Keratinocyte (primary cell): Measurements from ENCODE around the gene RERE. TPM values are rescaled to one million over a fixed set of nuclear protein-coding genes. Genes with fewer than 3 reads are reported as not detected.

Source experiments
- DNase-seq: peaks from one replicate; pipeline ENCODE4 v3.0.0-alpha.2; 2011; ENCODE audit warnings: low read depth, missing footprints, low spot score
- FAIRE-seq: peaks from 2 replicates; lab custom pipeline; 2011; peaks lifted over from hg19 to GRCh38; lab: Jason Lieb, UNC
- H2AFZ ChIP-seq: 2 replicates; pipeline ENCODE4 v1.6.0; 2012; ENCODE audit warnings: low read length, control low read depth, inconsistent platforms; ENCODE audit not compliant: control insufficient read depth
- H3K27ac ChIP-seq: 2 replicates; pipeline ENCODE4 v1.5.1; 2011; ENCODE audit warnings: low read length; ENCODE audit not compliant: control insufficient read depth, insufficient read depth
- H3K27me3 ChIP-seq: 3 replicates; pipeline ENCODE4 v1.6.0; 2011; ENCODE audit warnings: low read length; ENCODE audit not compliant: control insufficient read depth, insufficient read depth; ENCODE audit errors: extremely low read depth
- H3K36me3 ChIP-seq, 2 experiments: 2 replicates in 1 of 2; 3 replicates in 1 of 2; pipeline ENCODE4 v1.5.1; 2011; ENCODE audit warnings: low read length in 2 of 2, mild to moderate bottlenecking in 1 of 2; ENCODE audit not compliant: control insufficient read depth in 2 of 2, insufficient read depth in 2 of 2; ENCODE audit errors: extremely low read depth in 1 of 2
- H3K4me1 ChIP-seq: 3 replicates; pipeline ENCODE4 v1.5.1; 2011; ENCODE audit warnings: low read length; ENCODE audit not compliant: control insufficient read depth, insufficient read depth; ENCODE audit errors: extremely low read depth
- H3K4me2 ChIP-seq: 3 replicates; pipeline ENCODE4 v1.6.0; 2011; ENCODE audit warnings: low read depth, low read length; ENCODE audit not compliant: control insufficient read depth, insufficient read depth; ENCODE audit errors: extremely low read depth
- H3K4me3 ChIP-seq, 3 experiments: fragments of 200-600 bp in 1 of 3; sonication (generic) in 1 of 3; 2 replicates in 2 of 3; 3 replicates in 1 of 3; pipeline ENCODE4 v1.5.1; 2011 to 2016; ENCODE audit warnings: low read length in 3 of 3, mild to moderate bottlenecking in 3 of 3, control low read depth in 2 of 3, inconsistent platforms in 1 of 3, low read depth in 1 of 3, mixed read lengths in 1 of 3, mixed run types in 1 of 3, moderate library complexity in 1 of 3; ENCODE audit not compliant: control insufficient read depth in 2 of 3, insufficient read depth in 2 of 3; ENCODE audit errors: extremely low read depth in 1 of 3
- H3K79me2 ChIP-seq: 2 replicates; pipeline ENCODE4 v1.6.0; 2012; ENCODE audit warnings: low read length; ENCODE audit not compliant: control insufficient read depth, insufficient read depth
- H3K9ac ChIP-seq: 3 replicates; pipeline ENCODE4 v1.6.0; 2011; ENCODE audit warnings: low read length; ENCODE audit not compliant: control insufficient read depth, insufficient read depth; ENCODE audit errors: extremely low read depth
- H3K9me1 ChIP-seq: 3 replicates; pipeline ENCODE4 v1.6.0; 2011; ENCODE audit warnings: low read length; ENCODE audit not compliant: control insufficient read depth, insufficient read depth; ENCODE audit errors: extremely low read depth
- H3K9me3 ChIP-seq: 2 replicates; pipeline ENCODE4 v1.5.1; 2012; ENCODE audit warnings: low read depth, low read length; ENCODE audit not compliant: control insufficient read depth
- H4K20me1 ChIP-seq: 3 replicates; pipeline ENCODE4 v1.6.0; 2011; ENCODE audit warnings: low read length; ENCODE audit not compliant: control insufficient read depth, insufficient read depth; ENCODE audit errors: extremely low read depth
- EZH2 ChIP-seq: IDR thresholded peaks from one replicate; pipeline ENCODE4 v1.6.1; 2012; ENCODE audit warnings: inconsistent platforms, mild to moderate bottlenecking, low read length, moderate library complexity
- dilution Hi-C: fragments of 300-500 bp; cut with MboI; formaldehyde crosslinking; loops from one replicate; pipeline ENCODE4 v1.7.0; 2020; ENCODE audit warnings: low sequenced_read_pairs; ENCODE audit not compliant: extremely low pct_ligation_motif_present
- polyA plus RNA-seq, 5 experiments: library from polyadenylated mRNA; depleted of rRNA in 3 of 5; stranded (reverse) in 3 of 5; stranded (forward) in 1 of 5; unstranded in 1 of 5; fragments of >200 nt; gene quantifications; 1 replicate in 1 of 5; 2 replicates in 3 of 5; 3 replicates in 1 of 5; pipeline versions ENCODE4 v1.2.1 to v1.2.3, GENCODE V29; 2011 to 2012; ENCODE audit warnings: missing spikeins in 2 of 5, low read depth in 1 of 5, low replicate concordance in 1 of 5
- TF ChIP-seq, protein P1 (sequence below), 3 experiments: IDR thresholded peaks in 1 of 3; conservative IDR thresholded peaks in 1 of 3; optimal IDR thresholded peaks in 1 of 3; 2 replicates in 2 of 3; 3 replicates in 1 of 3; pipeline versions ENCODE3 to v1.5.1; 2011; ENCODE audit warnings: low read length in 3 of 3, mild to moderate bottlenecking in 3 of 3, moderate library complexity in 2 of 3, control low read depth in 1 of 3, inconsistent platforms in 1 of 3; ENCODE audit not compliant: insufficient read depth in 2 of 3; ENCODE audit errors: extremely low read depth in 1 of 3

Gene RERE
- polyA plus RNA-seq, 1 donor (not counting 4 experiments of a cell fraction or from before 2014, with no cell fraction given), result 3.8 TPM

DNA sequence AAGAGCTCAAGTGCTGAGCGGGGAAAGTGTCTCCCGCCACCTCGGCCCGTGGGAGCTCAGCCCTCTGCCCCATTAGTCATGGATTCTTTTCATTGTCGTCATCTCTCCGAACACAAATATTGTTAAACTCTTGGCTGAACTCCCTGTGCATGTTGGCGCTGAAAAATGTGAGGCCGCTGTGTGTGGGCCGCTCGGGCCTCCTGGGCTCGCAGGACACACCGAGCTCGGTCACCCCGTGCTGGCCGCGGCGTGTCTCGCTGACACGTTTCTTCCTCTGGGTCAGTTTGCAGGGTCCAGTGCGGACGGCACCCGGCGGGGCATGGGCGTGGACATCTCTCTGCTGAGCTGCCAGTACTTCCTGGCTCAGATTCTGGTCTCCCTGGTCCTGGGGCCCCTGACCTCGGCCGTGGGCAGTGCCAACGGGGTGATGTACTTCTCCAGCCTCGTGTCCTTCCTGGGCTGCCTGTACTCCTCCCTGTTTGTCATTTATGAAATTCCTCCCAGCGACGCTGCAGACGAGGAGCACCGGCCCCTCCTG, 473.9 kb downstream of the RERE start:
- Histone ChIP-seq H3K79me2 (no peaks in the 10 kb centered on the region), H3K36me3 (no peaks in the 10 kb centered on the region), H3K9me1 (no peaks in the 10 kb centered on the region), H3K27me3 (no peaks in the 10 kb centered on the region), H3K9me3 (no peaks in the 10 kb centered on the region), H3K4me1 (peaks cover 12% of the 10 kb centered on the region), H3K4me2 (peak overlapping the region; percentile 8), H3K27ac (no peak overlapping the region), H2AFZ (no peak overlapping the region), H3K4me3 (no peak overlapping the region), H4K20me1 (no peaks in the 10 kb centered on the region), H3K9ac (no peak overlapping the region)
- FAIRE-seq (peak; percentile 51), DNase-seq (no peak)
- dilution Hi-C loops, result no loop called here
- TF ChIP-seq, protein P1, sequence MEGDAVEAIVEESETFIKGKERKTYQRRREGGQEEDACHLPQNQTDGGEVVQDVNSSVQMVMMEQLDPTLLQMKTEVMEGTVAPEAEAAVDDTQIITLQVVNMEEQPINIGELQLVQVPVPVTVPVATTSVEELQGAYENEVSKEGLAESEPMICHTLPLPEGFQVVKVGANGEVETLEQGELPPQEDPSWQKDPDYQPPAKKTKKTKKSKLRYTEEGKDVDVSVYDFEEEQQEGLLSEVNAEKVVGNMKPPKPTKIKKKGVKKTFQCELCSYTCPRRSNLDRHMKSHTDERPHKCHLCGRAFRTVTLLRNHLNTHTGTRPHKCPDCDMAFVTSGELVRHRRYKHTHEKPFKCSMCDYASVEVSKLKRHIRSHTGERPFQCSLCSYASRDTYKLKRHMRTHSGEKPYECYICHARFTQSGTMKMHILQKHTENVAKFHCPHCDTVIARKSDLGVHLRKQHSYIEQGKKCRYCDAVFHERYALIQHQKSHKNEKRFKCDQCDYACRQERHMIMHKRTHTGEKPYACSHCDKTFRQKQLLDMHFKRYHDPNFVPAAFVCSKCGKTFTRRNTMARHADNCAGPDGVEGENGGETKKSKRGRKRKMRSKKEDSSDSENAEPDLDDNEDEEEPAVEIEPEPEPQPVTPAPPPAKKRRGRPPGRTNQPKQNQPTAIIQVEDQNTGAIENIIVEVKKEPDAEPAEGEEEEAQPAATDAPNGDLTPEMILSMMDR (optimal IDR thresholded peaks at IDR 0.05 in 1 of 3, IDR thresholded peaks at IDR 0.05 in 1 of 3, conservative IDR thresholded peaks at IDR 0.05 in 1 of 3; ENCODE audit: extremely low read depth in 1 of 3, insufficient read depth in 2 of 3, low read length in 3 of 3), result no peak
- no peak for TF ChIP-seq EZH2

DNA sequence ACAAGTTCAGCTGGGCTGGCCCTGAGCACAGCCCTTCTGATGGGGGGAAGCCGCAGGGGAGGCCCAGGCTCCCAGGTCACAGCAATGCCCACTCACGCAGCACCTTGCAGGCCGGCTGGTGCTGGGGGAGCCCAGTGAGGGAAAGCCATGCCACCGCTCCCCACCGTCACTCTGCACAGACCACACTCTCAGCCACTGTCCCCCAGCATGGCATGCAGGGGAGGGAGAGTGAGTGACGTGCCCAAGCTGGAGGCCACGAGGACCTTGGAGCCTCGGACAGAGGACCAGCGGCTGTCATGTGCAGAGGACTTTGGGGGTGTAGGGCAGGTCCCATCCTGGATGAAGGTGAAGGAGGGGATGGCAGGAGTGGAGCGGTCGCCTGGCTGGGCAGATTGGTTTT, 474.4 kb downstream of the RERE start:
- dilution Hi-C loops, result no loop called here

More for the DNA sequence above, 474.4 kb downstream of the RERE start:
- peaks cover 11% of the 10 kb centered on the region for H3K4me1 ChIP-seq
- H3K36me3 ChIP-seq, result no peaks in the 10 kb centered on the region
- H3K79me2 ChIP-seq, result no peaks in the 10 kb centered on the region
- no peak overlapping the region for H3K9ac ChIP-seq
- no peak overlapping the region for H2AFZ ChIP-seq
- DNase-seq (no peak), FAIRE-seq (no peak)
- no peak overlapping the region for H3K4me3 ChIP-seq
- TF ChIP-seq, protein P1 (optimal IDR thresholded peaks at IDR 0.05 in 1 of 3, IDR thresholded peaks at IDR 0.05 in 1 of 3, conservative IDR thresholded peaks at IDR 0.05 in 1 of 3; ENCODE audit: extremely low read depth in 1 of 3, insufficient read depth in 2 of 3, low read length in 3 of 3), result no peak
- TF ChIP-seq EZH2, result no peak
- no peaks in the 10 kb centered on the region for H3K9me3 ChIP-seq
- H4K20me1 ChIP-seq, result no peaks in the 10 kb centered on the region
- H3K9me1 ChIP-seq, result no peaks in the 10 kb centered on the region
- no peaks in the 10 kb centered on the region for H3K27me3 ChIP-seq
- no peak overlapping the region for H3K27ac ChIP-seq
- no peak overlapping the region for H3K4me2 ChIP-seq
